Tibial artery (tissue), 4 donors: ENCODE results near the gene GAD1.

ENCODE experiments used
- DNase-seq, 2 donors: peaks; one replicate each; pipeline ENCODE4 v3.0.0-alpha.2; 2019
- H3K27ac ChIP-seq, 2 donors: fragments of 200-600 bp; sonication (generic) in 1 of 2; 1 replicate in 1 of 2; 2 replicates in 1 of 2; pipeline ENCODE4 v1.5.1; 2018 to 2019; ENCODE audit warnings: mild to moderate bottlenecking in 1 of 2
- H3K27me3 ChIP-seq, 2 donors: fragments of 200-600 bp; sonication (generic) in 1 of 2; one replicate each; pipeline versions ENCODE4 v1.5.1 to v1.6.0; 2016 to 2019
- H3K36me3 ChIP-seq, 3 donors: fragments of 200-600 bp; sonication (generic) in 2 of 3; one replicate each; pipeline ENCODE4 v1.5.1; 2016 to 2019; ENCODE audit warnings: mild to moderate bottlenecking in 2 of 3
- H3K4me1 ChIP-seq, 4 donors: fragments of 200-600 bp; sonication (generic) in 2 of 4; 1 replicate in 3 of 4; 2 replicates in 1 of 4; pipeline ENCODE4 v1.5.1; 2016 to 2019
- H3K4me3 ChIP-seq, 2 donors: fragments of 200-600 bp; sonication (generic) in 1 of 2; 1 replicate in 1 of 2; 2 replicates in 1 of 2; pipeline ENCODE4 v1.5.1; 2018 to 2019; ENCODE audit warnings: mild to moderate bottlenecking in 2 of 2
- H3K9me3 ChIP-seq, 3 donors: fragments of 200-600 bp; sonication (generic) in 1 of 3; one replicate each; pipeline ENCODE4 v1.5.1; 2016 to 2019
- intact Hi-C: fragments of 100-400 bp; cut with DNase I; formaldehyde crosslinking; loops from one replicate; pipeline ENCODE4 v1.15.0; 2023; ENCODE audit warnings: low total_unique reads
- TF ChIP-seq, protein P1 (sequence below), 2 experiments: fragments of 200-600 bp in 1 of 2; fragments of 450-650 bp in 1 of 2; IDR thresholded peaks; one replicate each; pipeline ENCODE4 v1.5.1; 2017 to 2019; ENCODE audit warnings: antibody characterized with exemption in 2 of 2, mild to moderate bottlenecking in 1 of 2, moderate library complexity in 1 of 2

Gene GAD1

DNA sequence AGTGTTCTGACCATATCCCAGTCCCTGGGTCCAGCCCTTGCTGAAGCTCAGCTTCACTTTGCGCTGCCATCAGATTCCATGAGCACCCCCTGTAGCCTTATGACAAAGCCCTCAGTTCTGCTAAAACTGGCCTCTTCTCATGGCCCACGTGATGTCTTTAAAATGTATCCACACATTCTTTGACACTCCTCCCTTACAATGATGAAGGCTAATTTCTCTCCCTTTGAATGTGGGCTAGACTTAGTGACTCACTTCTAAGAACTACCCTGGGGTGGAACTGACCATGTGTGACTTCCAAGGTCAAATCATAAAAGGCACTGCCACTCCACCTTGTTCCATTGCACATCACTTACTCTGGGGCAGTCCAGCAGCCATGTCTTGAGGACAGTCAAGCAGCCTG is 67.0 kb downstream of the GAD1 start:
- H3K27ac ChIP-seq: no peak overlapping the region
- no peaks in the 10 kb centered on the region for H3K36me3 ChIP-seq
- peaks cover 0 to 9% of the 10 kb centered on the region in 2 donors for H3K27me3 ChIP-seq
- no peaks in the 10 kb centered on the region for H3K4me1 ChIP-seq
- intact Hi-C loops: no loop called here
- no peak for DNase-seq
- H3K9me3 ChIP-seq: no peaks in the 10 kb centered on the region
- no peak overlapping the region for H3K4me3 ChIP-seq
- TF ChIP-seq, protein P1, sequence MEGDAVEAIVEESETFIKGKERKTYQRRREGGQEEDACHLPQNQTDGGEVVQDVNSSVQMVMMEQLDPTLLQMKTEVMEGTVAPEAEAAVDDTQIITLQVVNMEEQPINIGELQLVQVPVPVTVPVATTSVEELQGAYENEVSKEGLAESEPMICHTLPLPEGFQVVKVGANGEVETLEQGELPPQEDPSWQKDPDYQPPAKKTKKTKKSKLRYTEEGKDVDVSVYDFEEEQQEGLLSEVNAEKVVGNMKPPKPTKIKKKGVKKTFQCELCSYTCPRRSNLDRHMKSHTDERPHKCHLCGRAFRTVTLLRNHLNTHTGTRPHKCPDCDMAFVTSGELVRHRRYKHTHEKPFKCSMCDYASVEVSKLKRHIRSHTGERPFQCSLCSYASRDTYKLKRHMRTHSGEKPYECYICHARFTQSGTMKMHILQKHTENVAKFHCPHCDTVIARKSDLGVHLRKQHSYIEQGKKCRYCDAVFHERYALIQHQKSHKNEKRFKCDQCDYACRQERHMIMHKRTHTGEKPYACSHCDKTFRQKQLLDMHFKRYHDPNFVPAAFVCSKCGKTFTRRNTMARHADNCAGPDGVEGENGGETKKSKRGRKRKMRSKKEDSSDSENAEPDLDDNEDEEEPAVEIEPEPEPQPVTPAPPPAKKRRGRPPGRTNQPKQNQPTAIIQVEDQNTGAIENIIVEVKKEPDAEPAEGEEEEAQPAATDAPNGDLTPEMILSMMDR (IDR thresholded peaks at IDR 0.05): no peak

DNA sequence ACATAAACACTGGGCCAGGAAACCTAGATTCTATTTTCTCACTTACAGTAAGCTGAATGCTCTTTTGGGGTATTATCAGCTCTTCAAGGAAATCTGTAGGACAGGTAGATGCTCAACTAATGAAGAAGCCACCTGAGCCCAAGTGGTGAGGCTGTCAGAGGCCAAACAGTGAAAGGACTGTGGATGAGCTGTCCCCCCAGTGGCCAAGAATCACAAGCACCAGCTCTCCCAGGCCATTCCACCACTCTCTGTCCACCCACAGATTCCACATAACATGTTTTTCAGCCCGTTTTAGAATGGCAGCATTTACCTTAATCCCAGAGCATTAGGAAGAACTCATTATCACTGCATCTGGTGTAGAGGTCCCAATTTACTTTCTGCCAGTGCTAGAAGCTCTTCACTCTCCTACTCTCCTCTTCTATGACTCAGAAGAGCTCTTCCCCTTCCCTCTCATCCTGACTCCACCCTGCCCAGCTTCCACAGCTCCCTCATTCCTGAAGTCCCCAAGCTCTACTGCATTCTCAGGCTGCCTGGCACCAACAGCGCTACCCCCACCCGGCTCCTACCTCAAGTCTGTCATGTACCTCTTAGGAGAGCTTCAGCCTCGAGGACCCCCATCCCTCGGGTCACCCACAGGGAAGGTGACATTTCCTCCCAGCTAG is 68.6 kb downstream of the GAD1 start:
- H3K4me3 ChIP-seq: no peak overlapping the region
- H3K4me1 ChIP-seq: no peaks in the 10 kb centered on the region
- DNase-seq: no peak
- intact Hi-C loops: no loop called here
- no peak overlapping the region for H3K27ac ChIP-seq
- peaks cover 0 to 9% of the 10 kb centered on the region in 2 donors for H3K27me3 ChIP-seq
- TF ChIP-seq, protein P1 (IDR thresholded peaks at IDR 0.05): no peak
- no peaks in the 10 kb centered on the region for H3K9me3 ChIP-seq
- H3K36me3 ChIP-seq: no peaks in the 10 kb centered on the region

DNA sequence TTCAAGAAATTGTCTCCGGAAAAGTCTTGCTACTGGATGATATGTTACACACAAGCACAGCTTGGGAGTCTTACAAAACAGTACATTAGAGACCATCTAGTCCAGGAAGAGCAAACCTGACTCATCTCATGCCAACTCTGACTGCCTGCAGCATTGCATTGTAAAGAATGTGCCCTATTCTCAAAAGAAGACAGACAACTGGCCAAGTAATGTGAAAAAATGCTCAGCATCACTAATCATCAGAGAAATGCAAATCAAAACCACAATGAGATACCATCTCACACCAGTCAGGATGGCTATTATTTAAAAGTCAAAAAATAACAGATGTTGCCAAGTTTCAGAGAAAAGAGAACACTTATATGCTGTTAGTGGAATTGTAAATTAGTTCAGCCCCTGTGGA is 69.7 kb downstream of the GAD1 start:
- TF ChIP-seq, protein P1 (IDR thresholded peaks at IDR 0.05): no peak
- intact Hi-C loops: no loop called here
- H3K4me3 ChIP-seq: no peak overlapping the region
- no peaks in the 10 kb centered on the region for H3K9me3 ChIP-seq
- H3K36me3 ChIP-seq: no peaks in the 10 kb centered on the region
- H3K27me3 ChIP-seq: peaks cover 0 to 9% of the 10 kb centered on the region in 2 donors
- H3K4me1 ChIP-seq: no peaks in the 10 kb centered on the region
- no peak overlapping the region for H3K27ac ChIP-seq
- no peak for DNase-seq

DNA sequence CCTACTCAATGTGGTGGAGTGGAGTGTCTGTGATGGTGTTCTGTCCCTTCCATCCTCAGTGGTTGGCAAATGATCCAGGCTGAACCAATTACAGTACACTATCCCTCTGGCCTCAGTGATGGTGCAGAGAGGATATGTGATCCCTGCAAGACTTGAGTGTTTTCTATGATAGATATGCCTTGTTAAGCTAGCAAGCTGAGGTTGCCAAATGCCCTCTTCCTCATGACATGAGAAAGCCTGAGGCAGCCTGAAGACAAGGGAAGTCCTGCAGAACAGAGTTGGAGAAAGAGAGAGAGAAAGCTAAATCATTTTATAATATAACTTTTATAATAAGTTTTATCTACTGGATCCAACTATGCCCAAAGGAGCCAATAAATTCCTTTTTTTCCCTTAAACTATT is 70.8 kb downstream of the GAD1 start:
- intact Hi-C loops: no loop called here
- Histone ChIP-seq H3K36me3 (no peaks in the 10 kb centered on the region), H3K27ac (no peak overlapping the region), H3K4me3 (no peak overlapping the region), H3K9me3 (no peaks in the 10 kb centered on the region), H3K4me1 (no peaks in the 10 kb centered on the region), H3K27me3 (peaks cover 0 to 9% of the 10 kb centered on the region in 2 donors)
- TF ChIP-seq, protein P1 (IDR thresholded peaks at IDR 0.05): no peak
- DNase-seq: no peak

DNA sequence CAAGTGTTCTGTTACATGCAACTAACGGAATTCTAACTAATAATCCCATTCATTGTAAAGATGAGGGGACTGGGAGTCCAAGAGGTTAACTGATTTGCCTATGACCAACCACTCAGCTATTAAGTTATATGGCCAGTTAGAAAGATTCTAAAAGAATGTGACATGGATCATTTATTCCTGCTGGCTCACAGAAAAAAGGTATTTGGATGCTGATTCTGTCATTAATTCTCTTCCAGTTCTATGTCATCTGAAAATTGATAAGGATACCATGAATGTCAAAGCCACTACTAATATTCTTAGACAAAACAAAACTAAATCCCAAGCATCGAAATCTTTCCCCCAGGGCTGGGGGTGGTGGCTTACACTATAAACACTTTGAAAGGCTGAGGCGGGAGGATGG is 71.2 kb downstream of the GAD1 start:
- TF ChIP-seq, protein P1 (IDR thresholded peaks at IDR 0.05): no peak
- H3K9me3 ChIP-seq: no peaks in the 10 kb centered on the region
- intact Hi-C loops: no loop called here
- H3K27ac ChIP-seq: no peak overlapping the region
- DNase-seq: no peak
- peaks cover 0 to 9% of the 10 kb centered on the region in 2 donors for H3K27me3 ChIP-seq
- no peak overlapping the region for H3K4me3 ChIP-seq
- H3K36me3 ChIP-seq: no peaks in the 10 kb centered on the region
- no peaks in the 10 kb centered on the region for H3K4me1 ChIP-seq

DNA sequence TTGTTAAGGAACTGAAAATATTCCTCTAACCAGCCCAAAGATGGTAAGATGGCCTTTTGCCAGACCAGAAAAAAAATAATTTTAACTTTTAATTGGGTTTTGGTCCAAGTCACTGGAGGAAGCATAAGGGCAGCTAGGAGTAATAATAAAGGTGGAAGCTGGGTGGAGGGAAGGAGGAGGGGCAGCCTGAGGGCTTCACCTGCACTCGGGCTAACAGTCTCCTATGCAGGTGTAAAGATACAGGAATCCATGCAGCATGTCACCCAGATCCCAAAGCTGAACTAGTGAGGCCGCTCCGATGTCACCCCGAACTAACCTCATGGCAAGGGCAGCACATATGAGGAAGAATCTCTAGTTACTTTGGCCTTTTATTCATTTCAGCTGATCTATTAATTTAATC is 75.2 kb downstream of the GAD1 start:
- H3K4me3 ChIP-seq: no peak overlapping the region
- H3K27ac ChIP-seq: no peak overlapping the region
- no peaks in the 10 kb centered on the region for H3K36me3 ChIP-seq
- H3K4me1 ChIP-seq: peaks cover 0 to 9% (median 3%) of the 10 kb centered on the region in 4 donors
- H3K27me3 ChIP-seq: no peaks in the 10 kb centered on the region
- intact Hi-C loops: no loop called here
- no peaks in the 10 kb centered on the region for H3K9me3 ChIP-seq
- TF ChIP-seq, protein P1 (IDR thresholded peaks at IDR 0.05): no peak
- no peak for DNase-seq
